Kidney epithelial cell (primary cell): ENCODE measurements around the gene MAD1L1. TPM values are rescaled to one million over a fixed set of nuclear protein-coding genes. Genes with fewer than 3 reads are reported as not detected.

Experiments used
- DNase-seq: peaks from one replicate; pipeline ENCODE4 v3.0.0-alpha.2; 2010; ENCODE audit warnings: low read depth
- H3K27me3 ChIP-seq: 2 replicates; pipeline ENCODE4 v1.6.0; 2011; ENCODE audit warnings: low read length; ENCODE audit not compliant: control insufficient read depth, insufficient read depth
- H3K36me3 ChIP-seq: 2 replicates; pipeline ENCODE4 v1.5.1; 2011; ENCODE audit warnings: low read length; ENCODE audit not compliant: control insufficient read depth, insufficient read depth
- H3K4me3 ChIP-seq: 2 replicates; pipeline ENCODE4 v1.5.1; 2011; ENCODE audit warnings: low read depth, mild to moderate bottlenecking, control low read depth, low read length
- CTCF ChIP-seq: IDR thresholded peaks from 2 replicates; pipeline ENCODE4 v1.5.1; 2011; ENCODE audit warnings: mild to moderate bottlenecking, moderate library complexity, low read length, control low read depth, inconsistent platforms; ENCODE audit not compliant: insufficient read depth, poor library complexity, severe bottlenecking
- total RNA-seq: library from RNA; depleted of rRNA; stranded (reverse); fragments of >200 nt; gene quantifications from 2 replicates; pipeline ENCODE4 v1.2.3, GENCODE V29; 2015

Gene MAD1L1
- total RNA-seq, 1 donor from 2014 or later: 61.2 TPM

GRCh38 chr7:2120841-2121830 is 111.6 kb downstream of the MAD1L1 start:
- DNase-seq: no peak
- no peak for TF ChIP-seq CTCF
- Histone ChIP-seq H3K27me3 (no peaks in the 10 kb centered on the region), H3K36me3 (no peaks in the 10 kb centered on the region), H3K4me3 (no peak overlapping the region)

GRCh38 chr7:2120251-2120660 is 112.5 kb downstream of the MAD1L1 start:
- no peak overlapping the region for H3K4me3 ChIP-seq
- DNase-seq: no peak
- H3K36me3 ChIP-seq: no peaks in the 10 kb centered on the region
- no peaks in the 10 kb centered on the region for H3K27me3 ChIP-seq
- TF ChIP-seq CTCF: no peak

- TF ChIP-seq CTCF: no peak
- no peaks in the 10 kb centered on the region for H3K27me3 ChIP-seq
- DNase-seq: no peak
Measured at GRCh38 chr7:2118630-2119190, 114.0 kb downstream of the MAD1L1 start.

GRCh38 chr7:2118056-2118455 is 114.7 kb downstream of the MAD1L1 start:
- no peaks in the 10 kb centered on the region for H3K36me3 ChIP-seq
- no peak for DNase-seq
- TF ChIP-seq CTCF: no peak
- H3K27me3 ChIP-seq: no peaks in the 10 kb centered on the region
- no peak overlapping the region for H3K4me3 ChIP-seq

More at GRCh38 chr7:2118630-2119190, 114.0 kb downstream of the MAD1L1 start:
- Histone ChIP-seq H3K36me3 (no peaks in the 10 kb centered on the region), H3K4me3 (no peak overlapping the region)

- Histone ChIP-seq H3K27me3 (no peaks in the 10 kb centered on the region), H3K4me3 (no peak overlapping the region), H3K36me3 (no peaks in the 10 kb centered on the region)
- DNase-seq: no peak
- no peak for TF ChIP-seq CTCF
Measured at GRCh38 chr7:2117646-2118045, 115.1 kb downstream of the MAD1L1 start.
